GM12892 (cell line): ENCODE results near the gene ZFHX2.
"Not testable (repeated sequence)": the region's sequence is repeated elsewhere in the genome, so short reads cannot be mapped to it uniquely, and the experiment has no call there.

Experiments used
- DNase-seq: peaks from one replicate; pipeline ENCODE4 v3.0.0; 2011; ENCODE audit not compliant: insufficient read length
- FAIRE-seq: peaks from 2 replicates; lab custom pipeline; 2011; peaks lifted over from hg19 to GRCh38; lab: Jason Lieb, UNC
- POLR2A ChIP-seq: IDR thresholded peaks from 2 replicates; pipeline ENCODE4 v1.6.1; 2011; ENCODE audit warnings: low read depth, low read length, control low read depth
- POLR2AphosphoS5 ChIP-seq: IDR thresholded peaks from 2 replicates; pipeline ENCODE4 v1.6.1; 2011; ENCODE audit warnings: low read depth, low read length, control low read depth
- TAF1 ChIP-seq: IDR thresholded peaks from 2 replicates; pipeline ENCODE4 v1.6.1; 2011; ENCODE audit warnings: low read depth, mild to moderate bottlenecking, control low read depth, low read length, borderline replicate concordance

Gene ZFHX2

DNA sequence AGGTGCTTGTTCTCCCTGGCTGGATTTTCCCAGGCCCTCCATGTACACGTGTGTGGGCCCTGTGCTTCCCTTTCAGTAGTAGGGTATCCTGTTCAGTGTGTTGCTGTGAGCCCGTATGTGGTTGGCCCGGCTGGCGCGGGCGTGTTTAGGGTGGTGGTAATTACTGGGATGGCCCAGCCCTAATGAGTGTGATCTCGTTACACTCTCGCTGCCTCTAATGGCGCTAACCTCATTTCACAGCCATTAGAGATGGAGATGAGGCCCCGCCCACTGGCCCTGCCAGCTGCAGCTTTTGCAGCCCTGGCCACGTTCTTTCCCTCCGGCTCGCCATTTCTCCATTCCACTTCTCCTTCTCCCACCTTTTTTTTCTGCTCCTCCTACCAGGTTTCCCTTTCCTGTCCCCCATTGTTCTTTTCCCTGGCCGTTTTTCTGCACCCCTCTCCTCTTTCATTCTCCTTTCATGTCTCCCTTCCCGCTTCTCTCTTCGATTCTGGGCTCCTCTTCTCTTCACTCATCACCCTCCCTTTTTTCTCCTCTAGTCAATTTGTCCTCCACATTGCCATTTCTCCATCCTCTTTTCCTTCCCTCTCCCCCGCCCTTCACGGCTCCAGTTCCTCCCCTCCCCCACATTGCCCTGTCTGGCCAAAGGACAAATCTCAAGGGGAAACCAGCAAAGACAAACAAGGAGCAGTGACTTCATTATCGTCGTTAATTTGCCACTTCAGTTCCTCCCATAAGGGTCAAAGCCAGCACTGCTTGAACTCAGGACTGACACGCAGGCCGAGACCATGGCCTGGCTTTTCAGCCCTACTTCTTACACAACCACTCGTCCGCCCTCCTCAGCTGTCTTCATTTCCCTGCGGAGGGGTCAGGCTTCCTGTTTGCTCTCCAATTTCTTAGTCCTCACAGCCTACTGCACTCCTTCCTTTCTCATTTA is 6.8 kb downstream of the ZFHX2 start:
- no peak for DNase-seq
- FAIRE-seq: no peak

DNA sequence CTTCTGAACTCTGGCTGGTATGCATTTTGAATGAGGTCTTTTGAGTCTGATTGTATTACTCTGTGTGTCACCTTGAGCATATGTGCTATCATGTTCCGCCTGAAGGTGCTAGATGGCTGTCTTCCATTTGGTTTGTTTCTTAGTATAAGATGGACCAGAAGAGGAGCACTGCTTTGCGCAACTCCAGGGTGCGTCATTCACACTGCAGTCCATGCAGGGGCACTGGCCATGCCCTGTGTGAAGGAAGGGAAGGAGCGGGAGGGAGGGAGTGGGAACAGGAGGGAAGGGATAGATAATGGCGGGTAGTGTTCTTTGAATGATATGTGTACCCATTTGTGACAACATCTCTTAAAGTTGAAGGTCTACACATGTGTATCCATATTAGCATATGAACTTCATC is 8.2 kb downstream of the ZFHX2 start:
- no peak for DNase-seq
- no peak for TF ChIP-seq POLR2A
- no peak for TF ChIP-seq TAF1
- no peak for TF ChIP-seq POLR2AphosphoS5
- no peak for FAIRE-seq

More for the DNA sequence above, 6.8 kb downstream of the ZFHX2 start:
- TF ChIP-seq TAF1: no peak
- TF ChIP-seq POLR2A: no peak
- no peak for TF ChIP-seq POLR2AphosphoS5

- DNase-seq (no peak), FAIRE-seq (no peak)
- TF ChIP-seq POLR2AphosphoS5 (no peak), TAF1 (no peak), POLR2A (no peak)
Observed at GRCh38 chr14:23542261-23542660, 9.3 kb downstream of the ZFHX2 start.

DNA sequence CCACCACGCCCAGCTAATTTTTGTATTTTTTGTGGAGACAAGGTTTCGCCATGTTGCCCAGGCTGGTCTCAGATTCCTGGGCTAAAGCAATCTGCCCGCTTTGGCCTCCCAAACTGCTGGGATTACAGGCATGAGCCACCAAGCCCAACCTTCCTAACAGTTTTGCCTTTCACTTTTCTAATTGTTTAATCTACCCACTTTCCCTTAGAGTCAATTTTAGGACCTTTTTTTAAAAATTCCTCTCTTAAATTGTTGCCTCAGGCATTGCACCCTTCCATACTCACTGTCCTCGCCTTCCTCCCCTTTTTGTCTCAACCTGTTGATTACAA is 11.5 kb downstream of the ZFHX2 start:
- FAIRE-seq (no peak), DNase-seq (no peak)
- TF ChIP-seq POLR2A: no peak
- no peak for TF ChIP-seq TAF1
- no peak for TF ChIP-seq POLR2AphosphoS5

DNA sequence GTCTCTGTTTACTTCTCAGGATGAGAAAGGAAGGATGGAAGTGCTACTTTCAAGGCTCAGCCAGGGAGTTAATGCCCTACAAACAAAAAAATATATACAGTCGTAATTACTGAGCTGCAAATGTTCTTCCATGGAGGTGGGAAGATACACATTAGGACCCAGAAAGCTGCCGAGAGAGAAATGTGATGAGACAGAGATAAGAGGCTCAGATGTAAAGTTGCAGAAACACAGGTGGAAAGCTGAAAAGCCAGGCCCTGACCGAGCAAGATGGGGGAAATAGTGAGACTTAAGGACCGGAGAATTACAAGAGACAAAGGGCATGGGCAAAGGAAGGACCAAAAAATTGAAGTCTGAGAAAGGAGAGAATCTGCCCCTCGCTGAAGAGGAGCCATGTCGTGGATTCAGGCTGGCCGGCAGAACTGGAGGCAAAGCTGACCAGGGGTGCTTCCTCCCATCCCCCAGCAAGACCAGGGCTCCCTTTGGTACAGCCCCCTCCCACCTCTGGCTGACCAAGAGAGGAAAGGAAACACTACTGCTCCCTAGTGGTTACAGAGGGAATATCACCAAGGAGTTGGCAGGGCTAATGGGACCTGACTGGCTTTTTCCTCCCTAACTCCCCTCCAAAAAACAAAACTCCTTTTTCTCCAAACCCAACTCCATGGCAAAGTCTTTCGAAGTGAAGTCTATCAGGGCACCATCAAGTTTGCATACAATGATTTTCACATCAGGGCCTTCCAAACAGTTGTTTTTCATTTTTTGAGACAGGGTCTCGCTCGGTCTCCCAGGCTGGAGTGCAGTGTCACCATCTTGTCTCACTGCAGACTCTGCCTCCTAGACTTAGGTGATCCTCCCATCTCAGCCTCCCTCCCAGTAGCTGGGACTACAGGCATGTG is 12.1 kb downstream of the ZFHX2 start:
- DNase-seq (peak; percentile 60), FAIRE-seq (peak; percentile 66)
- TF ChIP-seq TAF1: no peak
- TF ChIP-seq POLR2AphosphoS5: no peak
- TF ChIP-seq POLR2A: no peak

DNA sequence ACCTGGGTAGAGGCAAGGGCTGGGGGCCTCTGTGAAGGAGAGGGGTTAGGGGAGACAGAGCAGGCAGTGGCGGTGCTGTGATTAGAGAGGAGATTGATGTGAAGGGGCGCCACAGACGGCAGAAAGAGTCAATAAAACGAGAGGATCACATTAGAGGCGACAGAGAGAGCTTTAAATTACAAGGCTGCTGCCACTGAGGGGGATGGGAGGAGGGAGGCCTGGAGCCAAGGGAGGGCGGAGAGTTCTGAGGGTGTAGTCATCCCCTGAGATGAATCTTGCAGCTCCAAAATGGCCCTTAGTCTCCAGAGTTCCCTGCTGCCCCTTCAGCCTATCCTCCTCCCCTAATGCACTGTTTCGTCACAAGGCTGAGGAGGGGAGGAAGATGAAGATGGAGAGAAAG is 12.8 kb downstream of the ZFHX2 start:
- TF ChIP-seq POLR2A (no peak), TAF1 (no peak), POLR2AphosphoS5 (no peak)
- DNase-seq (no peak), FAIRE-seq (no peak)

- TF ChIP-seq TAF1 (no peak), POLR2AphosphoS5 (no peak), POLR2A (no peak)
- no peak for FAIRE-seq
Observed at GRCh38 chr14:23538050-23538718, 13.4 kb downstream of the ZFHX2 start.

GRCh38 chr14:23537351-23538049 is 14.1 kb downstream of the ZFHX2 start:
- no peak for DNase-seq
- FAIRE-seq: no peak
- TF ChIP-seq POLR2A (no peak), TAF1 (no peak), POLR2AphosphoS5 (no peak)

More at GRCh38 chr14:23538050-23538718, 13.4 kb downstream of the ZFHX2 start:
- DNase-seq: no peak

GRCh38 chr14:23536906-23537305 is 14.7 kb downstream of the ZFHX2 start:
- DNase-seq, FAIRE-seq: not testable (repeated sequence)

- DNase-seq (no peak), FAIRE-seq (no peak)
- TF ChIP-seq TAF1: no peak
- no peak for TF ChIP-seq POLR2A
- TF ChIP-seq POLR2AphosphoS5: no peak
Observed at GRCh38 chr14:23536494-23536893, 15.1 kb downstream of the ZFHX2 start.

DNA sequence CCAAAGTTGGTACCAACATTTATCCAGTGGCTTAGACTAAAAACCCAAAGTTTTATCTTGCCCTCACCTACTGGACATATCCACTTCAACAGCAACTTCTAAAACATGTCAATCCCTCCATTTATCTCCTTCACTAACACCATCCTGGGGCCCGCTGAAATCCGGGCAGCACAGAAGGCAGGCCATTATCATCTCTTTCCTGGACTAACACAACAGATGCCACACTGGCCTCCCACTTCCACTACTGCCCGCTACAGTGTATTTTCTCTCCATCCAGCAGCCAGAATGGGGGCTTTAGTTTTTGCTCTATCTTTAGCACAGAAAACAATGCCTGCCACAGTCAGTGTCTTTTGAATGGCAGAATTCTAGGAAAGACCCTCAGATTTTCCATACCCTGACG is 15.6 kb downstream of the ZFHX2 start:
- no peak for FAIRE-seq
- no peak for TF ChIP-seq TAF1
- TF ChIP-seq POLR2AphosphoS5: no peak
- no peak for TF ChIP-seq POLR2A
- DNase-seq: no peak
